GM06990 (cell line): ENCODE data around the gene IL12RB2.

Source experiments
- DNase-seq: peaks from one replicate; pipeline ENCODE4 v3.0.0-alpha.2; 2011; ENCODE audit not compliant: insufficient read length; ENCODE audit errors: extremely low read depth
- H3K27me3 ChIP-seq: replicated peaks from 2 replicates; pipeline ENCODE4 v1.6.0; 2011; ENCODE audit warnings: low read length; ENCODE audit not compliant: control insufficient read depth, insufficient read depth
- H3K36me3 ChIP-seq: 2 replicates; pipeline ENCODE4 v1.5.1; 2011; ENCODE audit warnings: low read length; ENCODE audit not compliant: control insufficient read depth, insufficient read depth
- H3K4me3 ChIP-seq: replicated peaks from 2 replicates; pipeline ENCODE4 v1.5.1; 2011; ENCODE audit warnings: low read depth, mild to moderate bottlenecking, control low read depth, low read length
- CTCF ChIP-seq: IDR thresholded peaks from 2 replicates; pipeline ENCODE4 v1.5.1; 2011; ENCODE audit warnings: low read length, control low read depth, mild to moderate bottlenecking, inconsistent platforms; ENCODE audit not compliant: insufficient read depth, poor library complexity, severe bottlenecking

IL12RB2 gene

GRCh38 chr1:67313934-67314671 lies 6.4 kb downstream of the IL12RB2 start:
- no peak for DNase-seq
- no peak for TF ChIP-seq CTCF
- no peaks in the 10 kb centered on the region for H3K27me3 ChIP-seq
- H3K4me3 ChIP-seq, result no peak overlapping the region
- H3K36me3 ChIP-seq, result no peaks in the 10 kb centered on the region

GRCh38 chr1:67314696-67315095 lies 7.0 kb downstream of the IL12RB2 start:
- Histone ChIP-seq H3K4me3 (no peak overlapping the region), H3K36me3 (no peaks in the 10 kb centered on the region), H3K27me3 (no peaks in the 10 kb centered on the region)
- no peak for DNase-seq
- TF ChIP-seq CTCF, result no peak

GRCh38 chr1:67316180-67316902 lies 8.7 kb downstream of the IL12RB2 start:
- no peaks in the 10 kb centered on the region for H3K36me3 ChIP-seq
- no peaks in the 10 kb centered on the region for H3K27me3 ChIP-seq
- no peak overlapping the region for H3K4me3 ChIP-seq
- TF ChIP-seq CTCF, result no peak
- DNase-seq, result no peak

GRCh38 chr1:67316918-67317317 lies 9.2 kb downstream of the IL12RB2 start:
- DNase-seq, result no peak
- no peaks in the 10 kb centered on the region for H3K36me3 ChIP-seq
- H3K27me3 ChIP-seq, result no peaks in the 10 kb centered on the region
- H3K4me3 ChIP-seq, result no peak overlapping the region
- TF ChIP-seq CTCF, result no peak

- H3K27me3 ChIP-seq, result no peaks in the 10 kb centered on the region
These were observed 10.1 kb downstream of the IL12RB2 start for GRCh38 chr1:67317803-67318202.

More at GRCh38 chr1:67317803-67318202, 10.1 kb downstream of the IL12RB2 start:
- DNase-seq, result no peak
- TF ChIP-seq CTCF, result no peak
- H3K36me3 ChIP-seq, result no peaks in the 10 kb centered on the region
- no peak overlapping the region for H3K4me3 ChIP-seq
